Glutamatergic neuron (in vitro differentiated cells): ENCODE results near the gene ADCY3. TPM values are rescaled to one million over a fixed set of nuclear protein-coding genes. Genes with fewer than 3 reads are reported as not detected.

ENCODE experiments used
- DNase-seq: peaks from one replicate; pipeline ENCODE4 v3.0.0; 2022
- H3K27ac Mint-ChIP-seq: one replicate; pipeline ENCODE4 v1.8.0; 2020; ENCODE audit warnings: mild to moderate bottlenecking, mixed read lengths, inconsistent platforms; ENCODE audit not compliant: unreplicated experiment
- H3K27me3 Mint-ChIP-seq: one replicate; pipeline ENCODE4 v1.8.0; 2020; ENCODE audit warnings: mild to moderate bottlenecking, moderate library complexity, mixed read lengths, inconsistent platforms; ENCODE audit not compliant: unreplicated experiment
- H3K36me3 Mint-ChIP-seq: one replicate; pipeline ENCODE4 v1.8.0; 2020; ENCODE audit warnings: mild to moderate bottlenecking, mixed read lengths, inconsistent platforms; ENCODE audit not compliant: unreplicated experiment
- H3K4me1 Mint-ChIP-seq: one replicate; pipeline ENCODE4 v1.8.0; 2020; ENCODE audit warnings: mild to moderate bottlenecking, low read depth, mixed read lengths, inconsistent platforms; ENCODE audit not compliant: unreplicated experiment
- H3K4me3 Mint-ChIP-seq: one replicate; pipeline ENCODE4 v1.8.0; 2020; ENCODE audit warnings: mild to moderate bottlenecking, mixed read lengths, inconsistent platforms; ENCODE audit not compliant: unreplicated experiment
- H3K9me3 Mint-ChIP-seq: one replicate; pipeline ENCODE4 v1.8.0; 2020; ENCODE audit warnings: mild to moderate bottlenecking, moderate library complexity, mixed read lengths, inconsistent platforms; ENCODE audit not compliant: unreplicated experiment
- total RNA-seq: library from RNA; stranded (reverse); fragmentation: NEBNext Ultra II Directional; extraction: Animal tissue kit (Norgen Biotek cat#: 25700); gene quantifications from one replicate; pipeline ENCODE4 v1.2.1, GENCODE V29; 2021; ENCODE audit not compliant: unreplicated experiment
- TF ChIP-seq, protein P1 (sequence below): fragments of 200-600 bp; sonication (generic); IDR thresholded peaks from one replicate; pipeline ENCODE4 v1.5.0; 2021; ENCODE audit not compliant: partially characterized antibody, unreplicated experiment

The ADCY3 gene
- total RNA-seq, 1 donor from 2014 or later = 76.2 TPM

DNA sequence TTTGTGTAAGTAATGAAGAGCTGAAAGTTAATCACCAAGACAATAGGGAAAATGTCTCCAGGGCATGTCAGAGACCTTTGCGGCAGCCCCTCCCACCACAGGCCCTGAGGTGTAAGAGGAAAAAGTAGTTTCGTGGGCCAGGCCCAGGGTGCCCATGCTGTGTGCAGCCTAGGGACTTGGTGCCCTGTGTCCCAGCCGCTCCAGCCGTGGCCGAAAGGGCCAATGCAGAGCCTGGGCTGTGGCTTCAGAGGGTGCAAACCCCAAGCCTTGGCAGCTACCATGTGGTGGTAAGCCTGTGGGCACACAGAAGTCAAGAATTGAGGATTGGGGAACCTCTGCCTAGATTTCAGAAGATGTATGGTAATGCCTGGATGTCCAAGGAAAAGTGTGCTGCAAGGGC lies 74.3 kb downstream of the ADCY3 start:
- peaks cover 25% of the 10 kb centered on the region for H3K9me3 Mint-ChIP-seq
- H3K36me3 Mint-ChIP-seq = peaks cover 34% of the 10 kb centered on the region
- H3K27ac Mint-ChIP-seq = no peak overlapping the region
- TF ChIP-seq, protein P1, sequence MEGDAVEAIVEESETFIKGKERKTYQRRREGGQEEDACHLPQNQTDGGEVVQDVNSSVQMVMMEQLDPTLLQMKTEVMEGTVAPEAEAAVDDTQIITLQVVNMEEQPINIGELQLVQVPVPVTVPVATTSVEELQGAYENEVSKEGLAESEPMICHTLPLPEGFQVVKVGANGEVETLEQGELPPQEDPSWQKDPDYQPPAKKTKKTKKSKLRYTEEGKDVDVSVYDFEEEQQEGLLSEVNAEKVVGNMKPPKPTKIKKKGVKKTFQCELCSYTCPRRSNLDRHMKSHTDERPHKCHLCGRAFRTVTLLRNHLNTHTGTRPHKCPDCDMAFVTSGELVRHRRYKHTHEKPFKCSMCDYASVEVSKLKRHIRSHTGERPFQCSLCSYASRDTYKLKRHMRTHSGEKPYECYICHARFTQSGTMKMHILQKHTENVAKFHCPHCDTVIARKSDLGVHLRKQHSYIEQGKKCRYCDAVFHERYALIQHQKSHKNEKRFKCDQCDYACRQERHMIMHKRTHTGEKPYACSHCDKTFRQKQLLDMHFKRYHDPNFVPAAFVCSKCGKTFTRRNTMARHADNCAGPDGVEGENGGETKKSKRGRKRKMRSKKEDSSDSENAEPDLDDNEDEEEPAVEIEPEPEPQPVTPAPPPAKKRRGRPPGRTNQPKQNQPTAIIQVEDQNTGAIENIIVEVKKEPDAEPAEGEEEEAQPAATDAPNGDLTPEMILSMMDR = no peak
- peaks cover 4% of the 10 kb centered on the region for H3K4me1 Mint-ChIP-seq
- H3K4me3 Mint-ChIP-seq = no peak overlapping the region
- peaks cover 1% of the 10 kb centered on the region for H3K27me3 Mint-ChIP-seq
- no peak for DNase-seq

DNA sequence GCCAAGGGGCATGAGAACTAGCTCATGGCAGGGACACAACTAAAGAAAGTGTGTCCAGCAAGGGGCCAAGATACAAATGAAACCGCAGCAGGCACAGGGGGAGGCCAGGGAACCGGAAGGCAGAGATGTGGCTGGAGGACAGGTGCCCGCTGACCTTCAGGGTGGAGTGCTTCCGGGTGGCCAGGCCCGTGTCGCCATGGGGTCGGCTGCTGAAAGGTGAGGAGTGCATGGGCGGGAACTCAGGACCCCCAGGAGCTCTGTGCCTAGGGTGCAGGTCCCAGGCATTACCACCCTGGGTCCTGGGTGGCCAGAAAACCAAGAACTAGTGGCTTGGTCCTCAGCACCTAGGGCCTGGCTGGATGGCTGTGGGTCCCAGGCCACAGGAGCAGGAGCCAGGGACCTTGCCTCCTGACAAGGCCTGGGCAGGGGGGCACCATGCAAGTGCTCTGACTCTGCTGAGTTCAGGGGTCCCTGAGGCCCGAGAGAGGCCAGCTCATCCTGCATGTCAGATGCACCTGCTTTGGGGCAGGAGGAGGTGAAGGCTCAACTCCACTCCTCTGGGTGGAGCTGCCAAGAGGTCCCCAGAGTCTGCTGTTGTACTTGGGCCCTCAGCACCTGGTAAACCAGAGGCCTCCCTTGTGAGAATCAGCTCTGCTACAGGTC lies 75.9 kb downstream of the ADCY3 start:
- TF ChIP-seq, protein P1 = no peak
- peaks cover 25% of the 10 kb centered on the region for H3K9me3 Mint-ChIP-seq
- DNase-seq = no peak

DNA sequence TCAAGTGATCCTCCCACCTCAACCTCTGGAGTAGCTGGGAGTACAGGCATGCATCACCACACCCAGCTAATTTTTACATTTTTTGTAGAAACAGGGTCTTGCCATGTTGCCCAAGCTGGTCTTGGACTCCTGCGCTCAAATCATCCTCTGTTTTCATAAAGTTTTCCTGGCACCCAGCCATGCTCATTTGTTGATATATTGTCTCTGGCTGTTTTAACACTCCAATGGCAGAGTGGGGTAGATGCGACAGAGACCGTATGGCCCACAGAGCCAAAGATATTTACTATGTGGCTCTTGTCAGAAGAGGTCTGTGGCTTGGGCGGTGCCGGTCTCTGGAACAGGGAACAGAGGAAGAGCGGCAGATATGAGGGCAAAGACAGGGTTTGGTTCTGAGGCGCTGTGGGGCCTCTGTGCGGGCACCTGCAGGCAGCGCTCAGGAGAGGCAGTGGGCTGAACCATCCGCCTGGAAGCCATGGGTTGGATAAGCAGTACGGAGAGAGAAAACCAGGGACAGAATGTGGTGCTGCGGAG lies 76.6 kb downstream of the ADCY3 start:
- H3K9me3 Mint-ChIP-seq = peaks cover 25% of the 10 kb centered on the region
- TF ChIP-seq, protein P1 = no peak
- H3K27ac Mint-ChIP-seq = no peak overlapping the region
- peaks cover 4% of the 10 kb centered on the region for H3K4me1 Mint-ChIP-seq
- peaks cover 27% of the 10 kb centered on the region for H3K36me3 Mint-ChIP-seq
- H3K27me3 Mint-ChIP-seq = peaks cover 5% of the 10 kb centered on the region
- DNase-seq = no peak
- H3K4me3 Mint-ChIP-seq = no peak overlapping the region

More for the DNA sequence above, 75.9 kb downstream of the ADCY3 start:
- no peak overlapping the region for H3K27ac Mint-ChIP-seq
- H3K4me3 Mint-ChIP-seq = no peak overlapping the region
- peaks cover 4% of the 10 kb centered on the region for H3K4me1 Mint-ChIP-seq
- peaks cover 1% of the 10 kb centered on the region for H3K27me3 Mint-ChIP-seq
- H3K36me3 Mint-ChIP-seq = peaks cover 31% of the 10 kb centered on the region

DNA sequence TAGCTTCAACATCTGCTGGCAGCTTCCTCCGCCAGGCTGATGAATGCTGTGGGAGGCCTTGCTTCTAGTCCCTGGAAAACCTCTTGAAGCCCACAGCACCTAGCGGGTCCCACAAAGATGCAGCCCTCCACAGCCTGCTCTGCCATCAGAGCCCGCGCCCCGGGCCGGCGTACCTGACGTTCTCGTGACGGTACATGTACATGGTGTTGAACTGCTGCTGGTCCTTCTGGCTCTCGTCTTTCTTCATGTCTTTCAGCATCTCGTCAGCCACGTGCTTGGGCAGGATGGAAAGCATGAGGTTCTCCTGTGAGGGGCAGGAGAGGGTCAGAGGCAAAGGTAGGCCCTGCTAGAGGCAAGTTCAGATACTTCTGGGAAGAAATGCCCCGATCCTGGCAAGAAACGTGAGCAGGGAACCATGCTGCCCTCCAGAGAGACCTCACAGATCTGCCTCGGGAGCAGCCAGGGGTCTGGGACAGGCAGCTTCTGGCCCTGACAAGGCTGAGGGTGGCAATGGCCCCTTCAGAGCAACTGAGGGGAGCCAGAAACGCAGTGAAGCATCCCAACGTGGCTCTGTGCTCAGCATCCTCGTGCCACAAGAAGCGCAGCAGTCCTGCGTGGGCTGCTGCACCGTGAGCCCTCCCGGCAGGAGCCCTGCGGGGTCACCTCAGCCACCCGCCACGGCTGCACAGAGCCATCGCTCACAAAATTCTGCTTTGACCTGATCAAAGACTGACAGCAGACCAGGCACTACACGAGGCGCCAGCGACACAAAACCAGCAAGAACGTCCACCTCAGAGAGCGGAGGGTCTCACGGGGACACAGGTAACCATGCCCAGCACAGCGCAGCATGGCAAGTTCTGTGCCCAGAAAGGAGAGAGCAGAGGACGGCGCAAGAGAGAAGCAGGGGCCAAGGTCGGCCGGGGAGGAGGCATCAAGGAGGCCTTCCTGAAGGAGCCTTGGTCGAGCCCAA lies 77.7 kb downstream of the ADCY3 start:
- TF ChIP-seq, protein P1 = no peak
- Mint-ChIP-seq H3K36me3 (peaks cover 29% of the 10 kb centered on the region), H3K27me3 (peaks cover 5% of the 10 kb centered on the region), H3K4me3 (no peak overlapping the region), H3K9me3 (peaks cover 24% of the 10 kb centered on the region), H3K4me1 (peaks cover 4% of the 10 kb centered on the region), H3K27ac (no peak overlapping the region)
- no peak for DNase-seq
